GM21737 (cell line): ENCODE measurements around the gene DLGAP4.

Source experiments
- ATAC-seq: cut with Tn5 transposase; IDR thresholded peaks from one replicate; pipeline ENCODE4 v1.9.1; 2021; ENCODE audit warnings: mild to moderate bottlenecking, moderate library complexity; ENCODE audit not compliant: unreplicated experiment

The DLGAP4 gene

DNA sequence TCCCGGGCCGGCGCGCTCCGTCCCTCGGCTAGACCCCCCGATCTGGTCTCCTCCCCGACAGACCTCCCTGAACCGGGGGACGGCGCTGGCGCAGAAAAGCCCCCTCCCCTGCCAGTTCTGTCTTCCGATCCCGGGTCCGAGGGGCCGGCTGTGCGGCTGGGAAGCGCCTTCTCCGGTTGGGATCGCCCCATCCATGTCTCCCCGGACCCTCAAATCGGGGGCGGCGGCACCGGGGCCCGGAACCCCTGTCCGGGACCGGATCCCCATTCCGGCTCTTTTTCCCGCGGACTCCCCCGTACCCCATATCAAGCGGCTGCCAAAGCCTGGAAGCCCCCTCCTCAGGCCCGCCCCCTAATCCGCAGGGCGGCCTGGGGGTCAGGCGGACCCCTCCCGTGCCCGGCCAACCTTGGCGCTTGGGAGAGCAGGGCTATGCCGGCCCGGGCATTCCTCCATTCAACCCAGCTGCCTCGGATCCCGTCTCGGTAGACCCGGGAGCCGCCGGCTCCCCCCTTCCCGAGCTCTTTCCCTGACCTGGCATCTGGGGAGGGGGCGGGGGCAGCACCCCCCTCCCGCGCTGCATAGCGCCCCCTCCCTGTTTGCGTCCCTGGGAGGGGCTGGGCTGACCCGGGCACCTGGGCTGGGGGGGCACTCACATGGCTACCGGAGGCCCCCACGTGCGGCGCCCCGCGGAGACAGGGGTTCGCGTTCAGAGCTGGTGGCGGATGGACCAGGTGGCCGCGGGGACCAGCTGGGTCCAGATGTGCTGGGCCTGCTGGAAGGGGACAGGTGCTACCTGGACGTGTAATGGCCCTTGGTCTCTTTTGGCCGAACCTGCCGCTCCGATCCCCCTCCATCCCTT is 643 bp downstream of the DLGAP4 start:
- ATAC-seq: no peak

DNA sequence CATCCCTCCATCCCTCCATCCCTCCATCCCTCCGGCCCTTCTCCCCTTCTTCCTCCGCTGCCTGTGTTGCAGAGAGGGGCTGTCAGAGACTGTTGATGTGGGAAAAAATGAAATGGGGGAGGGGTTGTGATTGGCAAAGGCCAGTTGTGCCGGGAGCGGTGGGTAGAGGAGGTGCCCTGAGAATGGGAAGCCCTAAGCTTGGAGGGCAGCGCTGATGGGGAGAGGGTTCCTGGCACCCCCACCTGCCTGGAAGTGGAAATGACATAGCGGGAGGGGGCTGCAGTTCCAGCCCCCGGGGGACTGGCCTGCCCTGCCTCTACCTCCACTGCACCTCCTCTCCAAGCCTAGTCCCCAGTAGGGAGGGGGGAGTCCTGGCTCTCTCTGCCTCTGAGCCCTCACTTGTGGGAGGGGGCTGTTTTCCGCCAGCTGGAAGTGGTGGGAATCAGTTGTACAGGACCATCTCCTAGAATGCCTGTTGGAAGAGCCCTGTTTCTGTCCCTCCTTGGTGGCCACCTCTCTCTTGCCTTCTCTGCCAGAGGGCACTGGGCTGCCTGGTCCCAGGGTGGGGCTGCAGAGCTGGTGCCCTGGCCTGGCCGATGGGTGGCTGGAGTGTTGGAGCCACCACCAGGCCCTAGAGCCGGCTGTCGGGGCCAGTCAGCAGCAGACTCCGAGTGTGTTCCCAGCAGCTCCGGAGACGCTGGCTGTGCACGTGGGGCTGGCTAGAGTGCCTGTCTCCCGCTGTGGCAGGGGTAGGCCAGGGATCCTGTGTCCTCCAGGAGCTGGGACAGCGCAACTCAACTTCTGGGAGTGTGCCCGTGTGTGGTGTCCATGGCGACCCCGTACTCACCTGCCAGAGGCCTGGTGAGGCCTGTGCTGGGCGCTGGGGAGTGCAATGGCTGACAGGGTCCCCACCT is 1.5 kb downstream of the DLGAP4 start:
- ATAC-seq: no peak

DNA sequence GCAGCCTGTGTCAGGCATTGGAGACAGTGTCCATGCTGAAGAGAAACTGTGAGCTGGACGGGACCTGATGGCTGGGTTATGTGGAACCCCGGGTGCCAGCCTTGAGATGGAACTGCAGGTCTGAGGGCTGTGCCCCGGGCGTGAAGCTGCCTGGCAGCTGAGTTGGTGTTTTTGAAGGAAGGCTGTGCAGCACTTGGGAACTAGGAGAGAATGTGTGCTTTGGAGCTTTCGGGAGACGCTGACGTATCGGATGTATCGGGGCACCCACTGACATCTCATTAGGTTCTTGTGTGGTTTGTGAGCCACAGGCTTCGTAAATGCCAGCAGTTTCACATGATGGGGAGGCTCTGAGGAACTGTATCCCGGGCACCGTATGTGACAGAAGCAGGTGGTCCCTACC is 2.2 kb downstream of the DLGAP4 start:
- ATAC-seq: no peak

DNA sequence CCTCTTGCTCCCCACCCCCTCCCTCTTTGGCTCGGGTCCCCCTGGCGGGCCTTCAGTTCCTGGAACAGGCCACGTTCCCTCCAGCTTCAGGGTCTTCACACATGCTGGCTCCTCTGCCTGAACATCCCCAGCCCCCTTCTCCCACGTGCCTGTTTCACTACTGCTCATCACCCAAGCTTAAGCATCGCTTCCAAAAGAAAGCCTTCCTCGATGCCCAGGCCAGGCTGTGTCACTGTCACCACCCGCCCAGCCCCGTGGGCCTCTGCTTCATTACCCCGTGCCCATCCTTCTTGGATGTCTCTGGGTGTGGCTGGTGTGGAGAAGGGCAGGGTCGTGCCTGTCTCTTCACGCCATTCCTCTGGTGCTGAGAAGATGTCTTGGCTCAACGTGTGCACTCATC is 2.8 kb downstream of the DLGAP4 start:
- no peak for ATAC-seq

DNA sequence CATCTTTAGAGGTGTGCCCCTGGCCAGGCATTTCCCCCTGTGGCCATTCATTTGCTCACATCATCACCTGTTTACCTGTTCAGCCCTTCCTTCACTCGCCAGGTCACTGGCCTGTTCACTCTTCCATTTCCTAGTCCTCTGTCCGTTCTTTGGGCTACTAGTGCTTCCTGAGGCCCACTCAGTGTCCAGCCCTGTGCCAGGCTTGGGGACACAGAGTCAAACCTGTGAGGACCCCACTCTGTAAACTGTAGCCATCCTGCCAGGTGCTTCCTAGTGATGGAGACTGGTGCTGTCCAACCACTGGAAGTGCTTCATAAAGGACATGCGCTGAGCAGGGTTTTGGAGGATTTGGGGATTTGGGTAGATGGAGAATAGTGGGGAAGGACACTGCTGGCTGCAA is 3.5 kb downstream of the DLGAP4 start:
- no peak for ATAC-seq

DNA sequence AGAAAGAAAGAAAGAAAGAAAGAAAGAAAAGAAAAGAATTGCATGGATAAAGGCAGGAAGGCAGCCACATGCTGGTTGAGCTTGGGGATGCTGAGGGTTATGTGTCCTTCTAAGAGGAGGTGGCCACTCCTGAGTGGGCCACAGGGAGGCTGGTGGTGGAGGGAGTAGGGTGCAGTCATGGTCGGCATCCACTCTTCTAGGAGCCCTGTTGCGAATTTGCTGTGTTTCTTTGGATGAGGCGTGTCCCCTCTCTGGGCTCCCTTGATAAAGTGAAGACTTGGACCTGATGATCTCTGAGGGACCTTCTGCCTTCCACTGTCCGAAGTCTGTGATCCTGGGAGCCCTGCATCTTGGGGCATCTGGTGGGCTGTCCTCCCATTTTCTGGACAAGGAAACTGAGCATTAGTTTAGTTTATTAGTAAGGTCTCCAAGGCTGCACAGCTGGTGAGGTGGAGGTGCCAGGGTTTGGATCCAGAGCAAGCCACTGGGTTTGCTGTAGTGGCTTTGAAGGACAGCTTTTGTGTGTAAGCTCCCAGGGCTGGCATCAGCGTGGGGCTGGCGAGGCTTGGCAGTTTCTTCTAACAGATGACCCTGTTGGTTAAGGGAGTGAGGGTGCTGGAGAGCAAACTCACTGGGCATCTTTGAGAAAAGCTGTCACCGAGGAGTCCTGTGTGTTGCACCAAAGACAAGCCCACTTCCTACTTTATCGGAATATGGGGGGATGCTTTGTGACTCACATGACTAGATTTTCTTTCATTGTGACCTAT is 4.3 kb downstream of the DLGAP4 start:
- ATAC-seq: no peak

DNA sequence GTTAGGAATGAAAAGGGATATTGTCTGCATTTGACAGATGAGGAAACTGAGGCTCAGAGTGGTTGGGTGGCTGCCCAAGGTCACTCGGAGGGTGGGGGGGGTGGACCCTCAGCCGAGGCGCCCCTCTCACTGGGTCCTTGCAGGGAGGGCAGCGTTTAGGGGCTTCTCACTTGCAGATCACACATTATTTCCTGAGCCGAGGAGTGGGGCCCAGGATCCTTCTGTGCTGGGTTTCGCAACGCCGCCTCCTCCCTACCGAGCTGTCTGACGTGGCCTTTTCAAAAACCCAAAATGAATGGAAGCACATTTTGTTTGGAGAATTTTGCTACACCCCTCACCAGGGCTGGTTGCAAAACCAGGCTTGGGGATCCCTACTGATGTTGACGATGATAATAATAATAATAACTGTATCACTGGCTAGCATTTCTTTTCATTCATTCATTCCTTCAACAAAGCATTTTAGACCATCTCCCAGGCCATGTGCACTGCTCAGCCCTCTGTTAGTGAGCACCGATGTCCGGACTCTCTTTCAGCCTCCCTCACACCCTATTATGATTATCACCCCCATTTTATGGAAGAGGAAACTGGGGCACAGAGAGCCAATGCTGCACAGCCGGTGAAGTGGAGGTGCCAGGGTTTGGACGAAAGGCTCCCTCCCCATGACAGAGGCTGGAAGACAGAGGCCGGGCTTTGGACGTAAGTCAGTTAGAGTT is 5.2 kb downstream of the DLGAP4 start:
- ATAC-seq: no peak

DNA sequence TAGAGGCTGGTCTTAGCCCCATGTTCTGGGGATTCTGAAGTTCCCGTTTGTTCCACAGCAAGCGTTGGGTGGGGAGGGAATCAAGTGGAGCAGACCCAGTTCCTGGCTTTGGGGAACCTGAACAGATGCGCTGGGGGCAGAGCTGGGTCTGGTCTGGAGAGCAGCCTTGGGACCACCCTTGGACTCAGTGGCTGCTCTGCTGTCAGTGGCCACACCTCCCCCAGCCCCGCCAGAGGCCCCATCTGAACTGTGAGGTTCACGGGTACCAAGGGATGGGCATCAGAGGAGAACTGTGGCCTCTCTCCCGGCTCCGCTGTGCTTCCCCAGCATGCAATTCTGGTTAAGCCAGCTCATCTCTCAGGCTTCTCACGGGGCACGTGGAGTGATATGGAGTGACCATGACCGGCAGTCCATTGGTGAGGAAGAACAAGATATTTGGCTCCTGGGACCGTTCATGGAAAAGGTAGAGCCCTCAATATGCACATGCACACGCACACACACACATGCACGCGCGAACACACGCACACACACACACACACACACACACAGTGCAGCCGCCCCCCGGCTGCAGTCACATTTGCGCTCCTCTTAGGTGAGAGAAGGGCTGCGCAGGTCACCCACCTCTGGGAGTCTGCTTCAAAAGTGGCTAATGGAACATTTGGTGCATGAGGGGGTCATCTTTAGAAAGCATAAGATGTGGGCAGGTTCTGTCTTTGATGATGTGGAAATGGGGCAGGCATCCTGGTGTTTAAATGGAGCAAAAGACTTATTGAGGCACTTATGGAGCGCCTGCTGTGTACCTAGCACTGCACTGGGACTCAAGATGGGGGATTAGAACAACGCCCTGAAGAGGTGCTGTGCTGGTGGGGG is 6.0 kb downstream of the DLGAP4 start:
- no peak for ATAC-seq

DNA sequence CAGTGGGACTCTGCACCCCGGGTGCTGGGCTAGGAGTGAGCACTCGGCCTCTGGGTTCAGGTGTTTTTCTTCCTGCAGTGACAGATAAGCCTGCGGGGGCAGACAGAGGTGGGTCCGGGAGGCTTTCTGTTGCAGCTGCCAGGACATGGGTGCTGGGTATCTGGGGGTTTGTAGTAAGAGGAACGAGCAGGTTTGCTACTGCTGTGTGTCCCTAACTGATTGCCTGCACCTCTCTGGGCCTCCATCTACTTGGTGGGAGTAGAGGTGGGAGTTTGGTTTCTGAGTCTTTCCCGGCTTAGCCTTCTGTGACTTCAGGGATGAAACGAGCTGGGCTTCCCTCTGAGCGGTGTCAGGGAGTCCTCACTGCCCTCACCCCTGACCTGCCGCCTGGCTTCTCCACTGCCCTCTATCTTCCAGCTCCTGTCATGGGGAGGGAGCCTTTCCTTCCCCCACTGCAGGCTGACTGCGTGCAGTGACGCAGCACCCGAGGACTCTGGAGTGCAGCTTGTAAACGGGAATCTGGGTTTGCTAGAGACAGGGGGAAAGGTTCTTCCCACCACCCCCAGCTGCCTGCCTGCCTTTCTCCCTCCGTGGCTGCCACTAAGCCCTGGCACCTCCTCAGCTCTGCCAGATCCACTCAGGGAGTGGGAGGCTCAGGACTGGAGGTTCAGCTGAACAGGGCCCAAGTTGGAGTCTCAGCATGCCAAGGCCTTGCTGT is 6.7 kb downstream of the DLGAP4 start:
- no peak for ATAC-seq

DNA sequence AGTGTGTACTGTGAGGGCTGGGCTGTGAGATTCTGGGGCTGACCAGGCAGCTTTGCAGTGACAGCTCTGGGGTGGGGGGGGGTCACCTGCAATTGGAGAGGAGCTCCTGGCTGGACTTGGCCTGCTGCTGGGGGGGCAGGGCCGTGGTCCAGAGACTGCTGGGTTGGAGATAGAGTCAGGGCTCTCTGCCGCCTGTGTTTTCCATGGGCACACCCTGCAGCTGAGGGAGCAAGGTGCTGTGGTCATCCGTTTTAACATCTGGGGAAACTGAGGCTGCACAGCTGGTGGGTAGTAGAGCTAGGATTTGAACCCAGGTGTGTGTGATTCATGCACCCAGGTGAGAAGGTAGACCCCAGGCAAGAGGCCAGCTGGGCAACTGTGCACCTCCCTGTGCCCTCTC is 7.3 kb downstream of the DLGAP4 start:
- no peak for ATAC-seq

DNA sequence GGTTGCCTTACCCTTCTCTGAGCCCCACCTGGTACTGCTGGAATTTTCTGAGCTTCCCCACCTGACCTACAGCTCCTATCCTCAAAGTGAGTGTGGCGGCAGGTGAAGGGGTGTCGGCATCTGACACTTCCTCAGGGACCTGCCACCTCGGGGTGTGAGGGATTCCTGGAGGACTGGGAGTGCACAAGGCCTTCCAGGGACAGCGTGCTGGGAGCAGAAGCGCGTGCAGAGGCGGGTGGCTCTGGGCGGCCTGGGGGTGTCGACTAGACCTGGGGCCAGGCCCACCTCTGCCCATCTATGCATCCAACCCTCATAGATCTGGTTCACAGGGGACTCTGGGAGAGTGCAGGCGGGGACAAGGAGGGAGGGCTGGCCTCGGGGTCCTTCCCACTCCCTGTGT is 7.8 kb downstream of the DLGAP4 start:
- ATAC-seq: no peak

DNA sequence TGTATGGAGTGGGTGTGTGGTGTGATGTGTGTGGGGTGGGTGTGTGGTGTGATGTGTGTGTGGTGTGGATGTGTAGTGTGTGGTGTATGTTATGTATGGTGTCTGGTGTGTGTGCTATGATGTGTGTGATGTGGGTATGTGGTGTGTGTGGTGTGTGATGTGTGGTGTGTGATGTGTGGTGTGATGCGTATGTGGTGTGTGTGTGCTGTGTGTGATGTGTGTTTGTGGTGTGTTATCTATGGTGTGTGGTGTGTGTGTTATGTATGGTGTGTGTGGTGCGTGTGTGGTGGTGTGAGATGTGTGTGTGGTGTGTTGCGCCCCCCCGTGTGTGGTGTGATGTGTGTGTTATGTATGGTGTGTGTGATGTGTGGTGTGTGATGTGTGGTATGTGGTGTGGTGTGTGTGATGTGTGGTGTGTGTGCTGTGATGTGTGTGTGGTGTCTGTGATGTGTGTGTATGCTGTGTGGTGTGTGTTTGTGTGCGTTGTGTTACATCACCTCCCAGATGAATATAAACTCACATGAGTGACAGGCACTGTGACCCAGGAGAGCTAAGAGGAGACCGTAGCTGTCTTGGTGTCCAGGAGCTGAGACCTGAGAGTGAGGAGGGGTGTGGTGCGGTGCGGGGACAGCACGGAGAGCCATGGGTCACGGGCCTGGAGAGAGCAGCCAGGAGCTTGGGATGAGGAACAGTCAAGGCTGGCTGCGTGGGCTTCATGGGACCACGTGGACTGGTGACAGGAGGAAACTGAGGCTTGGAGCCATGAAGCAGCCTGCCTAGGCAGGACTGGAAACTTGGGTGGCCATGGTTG is 8.8 kb downstream of the DLGAP4 start:
- ATAC-seq: no peak

DNA sequence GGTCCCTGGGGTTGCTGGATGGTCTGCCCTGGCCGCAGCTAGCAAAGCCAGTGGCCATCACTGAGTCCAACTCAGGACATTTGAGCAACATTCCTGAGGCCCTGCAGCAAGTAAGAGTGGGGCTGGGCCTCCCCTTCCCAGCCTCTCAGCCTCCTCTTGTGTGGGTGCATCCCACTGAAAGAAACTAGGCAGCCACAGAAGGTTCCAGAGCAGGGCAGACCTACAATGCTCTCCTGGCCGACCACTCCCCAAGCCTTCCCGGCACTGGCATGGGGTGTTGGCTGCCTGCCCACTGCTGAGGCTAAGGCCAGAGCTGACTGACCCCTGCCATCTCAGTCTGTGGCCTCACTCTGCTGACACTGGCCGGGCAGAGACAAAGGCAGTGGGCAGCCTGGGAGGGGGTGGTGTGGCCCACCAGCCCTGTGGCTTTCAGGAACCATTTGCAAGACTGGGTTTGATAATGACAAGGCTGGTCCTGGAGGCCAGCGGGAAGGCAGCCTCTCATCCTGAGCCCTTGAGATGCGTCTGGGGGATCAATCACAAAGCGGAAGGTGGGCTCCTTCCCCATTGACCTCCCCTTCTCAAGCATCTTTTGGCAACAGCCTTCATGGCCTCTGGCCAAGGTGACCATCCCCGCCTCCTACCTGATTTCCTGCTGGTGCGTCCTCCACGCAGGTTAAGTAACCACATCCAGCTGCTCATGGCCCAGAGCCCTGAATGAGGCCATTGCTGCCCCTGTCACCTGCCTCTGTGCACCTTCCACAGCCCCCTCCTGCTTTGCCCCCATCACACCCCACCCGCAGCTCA is 9.6 kb downstream of the DLGAP4 start:
- no peak for ATAC-seq

DNA sequence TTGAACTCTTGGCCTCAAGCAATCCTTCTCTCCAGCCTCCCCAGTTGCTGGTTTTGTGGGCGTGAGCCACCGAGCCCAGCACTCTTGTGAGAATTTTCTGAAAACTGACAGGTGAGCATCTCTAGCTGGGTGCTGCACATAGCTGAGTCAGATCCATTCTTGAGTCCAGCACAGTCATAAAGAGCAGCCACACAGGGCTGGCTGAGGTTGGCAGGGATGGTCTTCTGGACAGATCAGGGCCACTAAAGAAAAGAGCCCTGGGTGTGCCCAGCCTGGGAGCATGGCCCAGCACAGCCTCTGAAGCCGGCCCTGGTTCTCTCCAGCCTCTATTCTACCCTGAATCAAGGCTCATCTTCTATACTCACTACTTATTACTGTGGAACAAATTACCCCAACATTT is 11.5 kb downstream of the DLGAP4 start:
- no peak for ATAC-seq

DNA sequence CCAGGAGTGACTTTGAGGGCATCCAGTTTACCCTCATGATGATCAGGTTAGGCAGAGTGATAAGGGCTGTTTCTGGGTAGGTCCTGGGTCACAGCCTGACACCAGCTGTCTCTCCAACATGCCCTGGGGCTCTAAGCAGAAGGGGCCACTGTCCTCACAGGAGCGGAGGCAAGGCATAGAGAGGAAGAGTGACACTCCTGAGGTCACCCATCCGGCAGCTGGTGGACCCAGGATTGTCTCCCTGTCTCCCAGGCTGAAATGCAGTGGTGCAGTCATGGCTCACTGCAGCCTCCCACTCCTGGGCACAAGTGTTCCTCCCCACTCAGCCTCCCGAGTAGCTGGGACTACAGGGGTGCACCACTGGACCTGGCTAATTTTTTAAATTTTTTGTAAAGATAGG is 12.0 kb downstream of the DLGAP4 start:
- ATAC-seq: no peak

DNA sequence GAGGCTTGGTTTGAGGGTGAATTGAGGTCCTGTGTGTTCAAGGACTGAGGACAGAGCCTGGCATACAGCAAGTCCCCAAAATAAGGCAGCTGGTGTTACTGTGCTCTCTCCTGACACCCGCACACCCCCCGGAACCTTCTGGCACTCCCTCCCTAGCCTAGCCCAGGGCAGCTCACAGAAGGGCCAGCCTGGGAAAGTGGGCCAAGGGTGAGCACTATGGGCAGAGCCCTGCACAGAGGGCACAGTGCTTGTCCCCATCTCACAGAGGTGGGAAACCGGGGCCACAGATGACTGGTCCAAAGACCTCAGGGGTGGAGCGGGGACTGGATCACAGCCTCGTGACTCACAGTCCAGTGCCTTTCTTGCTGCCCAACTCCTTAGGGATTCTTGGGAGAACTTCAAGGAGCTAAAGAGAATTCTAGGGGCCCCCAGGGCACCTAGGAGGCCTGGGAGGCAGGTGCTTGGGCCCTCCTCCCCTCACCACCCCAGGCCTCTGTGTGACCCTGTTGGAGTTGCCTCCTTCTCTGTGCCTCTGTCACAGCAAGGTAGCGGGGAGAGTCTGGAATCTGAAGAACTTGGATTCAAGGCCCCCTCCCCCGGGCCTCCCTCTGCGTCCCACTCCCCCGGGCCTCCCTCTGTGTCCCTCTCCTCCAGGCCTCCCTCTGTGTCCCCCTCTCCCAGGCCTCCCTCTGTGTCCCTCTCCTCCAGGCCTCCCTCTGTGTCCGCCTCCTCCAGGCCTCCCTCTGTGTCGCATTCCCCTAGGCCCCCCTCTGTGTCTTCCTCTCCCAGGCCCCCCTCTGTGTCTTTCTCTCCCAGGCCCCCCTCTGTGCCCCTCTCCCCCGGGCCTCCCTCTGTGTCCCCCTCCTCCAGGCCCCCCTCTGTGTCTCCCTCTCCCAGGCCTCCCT is 13.5 kb downstream of the DLGAP4 start:
- no peak for ATAC-seq
